ENCODE data around the gene DDX3X.
"Not testable (repeated sequence)": the region's sequence is repeated elsewhere in the genome, so short reads cannot be mapped to it uniquely, and the experiment has no call there.

The DDX3X gene

GRCh38 chrX:41384051-41384705 lies 50.2 kb downstream of the DDX3X start:
- TF ChIP-seq CTCF (IDR thresholded peaks at IDR 0.05; ENCODE audit: low read depth, low read length, missing control alignments) = no peak
- peak; percentile 17 for DNase-seq (ENCODE audit: extremely low read depth, low read depth)
- H3K4me3 ChIP-seq (replicated peaks; ENCODE audit: low read depth, low read length) = no peak overlapping the region

- H3K4me3 ChIP-seq (replicated peaks; ENCODE audit: low read depth, low read length) = no peak overlapping the region
- TF ChIP-seq CTCF (IDR thresholded peaks at IDR 0.05; ENCODE audit: low read depth, low read length, missing control alignments) = no peak
- DNase-seq (ENCODE audit: extremely low read depth, low read depth) = no peak
Observed at GRCh38 chrX:41386222-41386990, 52.4 kb downstream of the DDX3X start.

GRCh38 chrX:41388543-41388942 lies 54.6 kb downstream of the DDX3X start:
- no peak for DNase-seq (ENCODE audit: extremely low read depth, low read depth)
- no peak overlapping the region for H3K4me3 ChIP-seq (replicated peaks; ENCODE audit: low read depth, low read length)
- TF ChIP-seq CTCF (IDR thresholded peaks at IDR 0.05; ENCODE audit: low read depth, low read length, missing control alignments) = no peak

GRCh38 chrX:41389311-41389888 lies 55.4 kb downstream of the DDX3X start:
- no peak for DNase-seq (ENCODE audit: extremely low read depth, low read depth)
- no peak overlapping the region for H3K4me3 ChIP-seq (replicated peaks; ENCODE audit: low read depth, low read length)
- no peak for TF ChIP-seq CTCF (IDR thresholded peaks at IDR 0.05; ENCODE audit: low read depth, low read length, missing control alignments)

GRCh38 chrX:41390576-41390975 lies 56.6 kb downstream of the DDX3X start:
- DNase-seq (ENCODE audit: extremely low read depth, low read depth); H3K4me3 ChIP-seq (replicated peaks; ENCODE audit: low read depth, low read length): not testable (repeated sequence)

- H3K4me3 ChIP-seq (replicated peaks; ENCODE audit: low read depth, low read length) = no peak overlapping the region
- no peak for DNase-seq (ENCODE audit: extremely low read depth, low read depth)
- no peak for TF ChIP-seq CTCF (IDR thresholded peaks at IDR 0.05; ENCODE audit: low read depth, low read length, missing control alignments)
Observed at GRCh38 chrX:41391606-41392005, 57.6 kb downstream of the DDX3X start.

GRCh38 chrX:41394293-41394692 lies 60.3 kb downstream of the DDX3X start:
- no peak for TF ChIP-seq CTCF (IDR thresholded peaks at IDR 0.05; ENCODE audit: low read depth, low read length, missing control alignments)

More at GRCh38 chrX:41394293-41394692, 60.3 kb downstream of the DDX3X start:
- H3K4me3 ChIP-seq (replicated peaks; ENCODE audit: low read depth, low read length) = no peak overlapping the region
- DNase-seq (ENCODE audit: extremely low read depth, low read depth) = no peak

All from HFF-Myc (cell line).